ENCODE results near the gene IGFL4.

Gene IGFL4

DNA sequence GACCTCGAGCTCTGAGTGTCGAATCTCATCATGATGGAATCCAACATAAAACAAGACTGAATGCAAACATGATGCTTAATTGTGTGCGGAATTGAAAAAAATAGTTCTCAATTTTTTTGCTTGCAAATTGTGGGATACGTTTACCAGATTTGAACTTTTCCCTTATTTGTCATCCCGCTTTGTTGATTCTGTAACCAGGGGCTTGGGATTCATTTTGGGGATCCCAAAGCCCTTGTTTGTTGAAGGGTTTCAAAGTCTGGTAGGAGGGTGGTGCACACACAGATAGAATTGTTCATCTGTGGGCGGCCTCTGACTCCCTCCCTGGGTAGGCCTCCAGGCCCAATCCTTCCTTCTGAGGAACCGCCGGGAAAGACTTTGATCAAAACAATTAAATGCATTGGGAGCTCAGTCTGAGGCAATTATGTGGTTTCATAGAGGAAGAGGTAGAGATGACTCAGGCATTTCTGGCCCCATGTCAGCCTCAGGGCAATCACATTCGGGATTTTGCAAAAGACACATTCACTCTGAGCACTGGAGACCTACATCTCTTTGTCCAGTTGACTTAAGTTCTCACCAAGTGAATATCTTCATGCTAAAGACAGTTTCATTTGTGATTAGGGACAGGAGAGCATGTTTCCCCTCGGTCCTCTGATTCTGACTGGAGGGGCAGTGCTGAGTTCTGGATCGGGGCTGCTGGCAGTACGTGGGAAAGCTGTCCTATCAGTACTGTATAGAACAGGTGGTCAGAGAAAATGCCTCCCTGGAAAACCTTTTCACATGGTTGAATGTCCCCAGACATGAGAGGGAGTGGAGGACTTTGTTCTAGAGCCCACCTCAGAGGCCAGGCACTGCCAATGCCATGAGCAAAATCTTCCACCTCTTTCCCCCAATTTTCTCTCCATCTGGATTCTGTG, 27.8 kb upstream of the IGFL4 start:
- Histone ChIP-seq H3K27ac (peak overlapping the region in 1 of 11 experiments; percentile 41; a peak in 1 of 22 replicates), H3K9me3 (replicated peaks in 1 of 11) (no peaks in the 10 kb centered on the region), H3K4me1 (peaks cover 0 to 27% (median 16%) of the 10 kb centered on the region in 10 experiments; a peak in 18 of 20 replicates), H3K4me3 (no peak overlapping the region), H3K4me2 (peak overlapping the region; percentile 39 to 72 (median 54); a peak in 21 of 22 replicates), H3K36me3 (no peaks in the 10 kb centered on the region), H3K27me3 (peaks cover 0 to 92% (median 0%) of the 10 kb centered on the region in 11 experiments; a peak in 10 of 22 replicates), H3K9ac (no peak overlapping the region), H4K20me1 (peaks cover 0 to 12% (median 0%) of the 10 kb centered on the region in 11 experiments; a peak in 2 of 22 replicates)
- TF ChIP-seq Cebpa-rat (IDR thresholded peaks at IDR 0.05): peak in 6 of 11 experiments; percentile 14 to 67 (median 44); a peak in 5 of 22 replicates

DNA sequence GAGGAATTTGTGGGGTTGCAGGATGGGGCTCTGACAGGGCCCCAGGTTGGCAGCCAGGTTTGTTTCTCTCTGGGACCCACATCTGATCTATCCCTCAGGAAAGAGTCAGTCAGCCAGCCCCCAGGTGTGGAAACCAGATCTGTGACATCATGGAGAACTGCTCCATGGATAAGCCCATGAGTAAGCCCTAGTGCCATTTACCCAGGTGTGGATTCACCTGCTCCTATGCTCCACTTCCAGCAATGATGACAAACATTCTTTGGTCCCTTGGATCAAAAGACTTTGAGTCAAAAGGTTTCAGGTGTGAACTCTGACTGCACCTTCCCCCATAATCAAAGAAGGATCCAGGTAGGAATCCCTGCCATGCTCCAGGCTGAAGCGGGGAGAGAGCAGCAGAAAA, 26.9 kb upstream of the IGFL4 start:
- Histone ChIP-seq H3K4me2 (peak overlapping the region in 7 of 11 experiments; percentile 39 to 72 (median 61); a peak in 8 of 22 replicates), H4K20me1 (peaks cover 0 to 12% (median 0%) of the 10 kb centered on the region in 11 experiments; a peak in 2 of 22 replicates), H3K4me3 (no peak overlapping the region), H3K9me3 (replicated peaks in 1 of 11) (peaks cover 0 to 2% (median under 1%) of the 10 kb centered on the region in 11 experiments; a peak in 6 of 22 replicates), H3K36me3 (no peaks in the 10 kb centered on the region), H3K9ac (no peak overlapping the region), H3K27ac (no peak overlapping the region), H3K4me1 (peaks cover 0 to 18% (median 14%) of the 10 kb centered on the region in 10 experiments; a peak in 18 of 20 replicates), H3K27me3 (peaks cover 0 to 83% (median 0%) of the 10 kb centered on the region in 11 experiments; a peak in 10 of 22 replicates)
- TF ChIP-seq Cebpa-rat (IDR thresholded peaks at IDR 0.05): no peak

DNA sequence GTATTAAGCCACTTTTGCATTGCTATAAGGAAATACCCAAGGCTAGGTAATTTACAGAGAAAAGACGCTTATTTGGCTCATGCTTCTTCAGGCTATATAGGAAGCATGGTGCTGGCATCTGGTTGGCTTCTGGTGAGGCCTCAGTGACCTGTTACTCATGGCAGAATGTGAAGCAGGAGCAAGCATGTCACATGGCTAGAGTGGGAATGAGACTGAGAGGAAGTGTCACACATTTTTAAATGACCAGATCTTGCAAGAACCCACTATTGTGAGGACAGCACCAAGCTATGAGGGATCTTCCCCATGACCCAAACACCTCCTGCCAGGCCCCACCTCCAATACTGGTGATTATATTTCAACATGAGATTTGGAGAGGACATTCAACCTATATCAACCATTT, 25.7 kb upstream of the IGFL4 start:
- TF ChIP-seq Cebpa-rat (IDR thresholded peaks at IDR 0.05): no peak
- Histone ChIP-seq H3K27ac (no peak overlapping the region), H3K4me1 (peaks cover 0 to 16% (median 14%) of the 10 kb centered on the region in 10 experiments; a peak in 18 of 20 replicates), H4K20me1 (peaks cover 0 to 12% (median 0%) of the 10 kb centered on the region in 11 experiments; a peak in 2 of 22 replicates), H3K4me2 (no peak overlapping the region), H3K9me3 (replicated peaks in 1 of 11) (peaks cover 10 to 14% (median 12%) of the 10 kb centered on the region in 11 experiments), H3K36me3 (0 out of 22 replicates have a peak, but pooled peaks cover 0 to 2% (median 0%) of the 10 kb centered on the region in 11 experiments), H3K9ac (no peak overlapping the region), H3K4me3 (no peak overlapping the region), H3K27me3 (peaks cover 0 to 76% (median 0%) of the 10 kb centered on the region in 11 experiments; a peak in 10 of 22 replicates)

DNA sequence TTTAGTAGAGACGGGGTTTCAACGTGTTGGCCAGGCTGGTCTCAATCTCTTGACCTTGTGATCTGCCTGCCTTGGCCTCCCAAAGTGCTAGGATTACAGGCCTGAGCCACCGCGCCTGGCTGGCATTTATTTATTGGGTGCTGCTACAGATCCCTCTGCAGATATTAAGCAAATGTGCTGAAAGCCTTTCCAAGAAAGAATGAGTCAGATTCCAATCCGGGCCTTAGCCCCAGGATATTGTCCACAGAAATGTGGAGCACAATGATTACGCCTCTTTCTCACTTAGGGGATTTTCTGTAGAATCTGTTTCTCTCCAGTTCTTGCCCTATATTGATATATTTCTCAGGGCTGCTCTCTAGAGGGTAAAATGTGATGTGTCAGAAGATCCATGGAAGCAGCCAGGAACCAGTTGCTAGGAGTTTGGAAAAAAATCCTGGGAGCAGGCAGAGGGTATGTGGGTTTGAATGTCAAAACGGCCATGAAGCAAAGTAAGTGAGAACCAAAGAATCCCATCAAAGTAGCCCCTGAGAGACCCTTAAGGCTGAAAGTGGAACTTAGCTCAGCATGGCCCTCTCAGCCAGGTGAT, 24.8 kb upstream of the IGFL4 start:
- H3K4me2 ChIP-seq: no peak overlapping the region
- no peak overlapping the region for H3K4me3 ChIP-seq
- H3K9ac ChIP-seq: no peak overlapping the region
- H4K20me1 ChIP-seq: peaks cover 0 to 12% (median 0%) of the 10 kb centered on the region in 11 experiments; a peak in 2 of 22 replicates
- H3K27ac ChIP-seq: no peak overlapping the region
- H3K9me3 ChIP-seq (replicated peaks in 1 of 11): peaks cover 18 to 23% (median 21%) of the 10 kb centered on the region in 11 experiments
- 0 out of 22 replicates have a peak, but pooled peaks cover 0 to 4% (median 0%) of the 10 kb centered on the region in 11 experiments for H3K36me3 ChIP-seq
- no peak for TF ChIP-seq Cebpa-rat (IDR thresholded peaks at IDR 0.05)
- H3K27me3 ChIP-seq: peaks cover 0 to 67% (median 0%) of the 10 kb centered on the region in 11 experiments; a peak in 10 of 22 replicates
- peaks cover 0 to 16% (median 14%) of the 10 kb centered on the region in 10 experiments; a peak in 18 of 20 replicates for H3K4me1 ChIP-seq

DNA sequence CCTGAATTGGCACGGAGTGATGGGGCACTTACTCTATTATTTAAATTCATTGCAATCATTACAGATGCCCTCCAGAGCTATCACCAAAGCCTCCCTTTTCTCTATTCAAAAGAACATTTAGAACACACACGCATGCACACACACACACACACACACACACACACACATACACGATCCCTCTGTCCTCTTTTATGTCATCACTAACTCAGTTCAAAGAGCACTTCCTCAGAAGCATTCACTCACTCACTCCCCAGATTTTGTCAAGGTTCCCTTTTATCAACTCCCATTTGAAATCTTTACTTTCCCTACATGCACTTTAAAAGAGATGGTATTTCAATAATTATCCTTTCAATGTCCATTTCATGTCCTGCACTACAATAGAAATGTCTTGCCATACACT, 22.4 kb upstream of the IGFL4 start:
- no peak overlapping the region for H3K27ac ChIP-seq
- 0 out of 22 replicates have a peak, but pooled peaks cover 0 to 4% (median 0%) of the 10 kb centered on the region in 11 experiments for H3K36me3 ChIP-seq
- H3K27me3 ChIP-seq: peaks cover 0 to 47% (median 0%) of the 10 kb centered on the region in 11 experiments; a peak in 9 of 22 replicates
- H3K9ac ChIP-seq: no peak overlapping the region
- H3K4me3 ChIP-seq: no peak overlapping the region
- peaks cover 42 to 47% (median 45%) of the 10 kb centered on the region in 11 experiments for H3K9me3 ChIP-seq (replicated peaks in 1 of 11)
- no peak for TF ChIP-seq Cebpa-rat (IDR thresholded peaks at IDR 0.05)
- no peak overlapping the region for H3K4me2 ChIP-seq
- peaks cover 0 to 6% (median 5%) of the 10 kb centered on the region in 10 experiments; a peak in 18 of 20 replicates for H3K4me1 ChIP-seq
- peaks cover 0 to 2% (median 0%) of the 10 kb centered on the region in 11 experiments; a peak in 1 of 22 replicates for H4K20me1 ChIP-seq

DNA sequence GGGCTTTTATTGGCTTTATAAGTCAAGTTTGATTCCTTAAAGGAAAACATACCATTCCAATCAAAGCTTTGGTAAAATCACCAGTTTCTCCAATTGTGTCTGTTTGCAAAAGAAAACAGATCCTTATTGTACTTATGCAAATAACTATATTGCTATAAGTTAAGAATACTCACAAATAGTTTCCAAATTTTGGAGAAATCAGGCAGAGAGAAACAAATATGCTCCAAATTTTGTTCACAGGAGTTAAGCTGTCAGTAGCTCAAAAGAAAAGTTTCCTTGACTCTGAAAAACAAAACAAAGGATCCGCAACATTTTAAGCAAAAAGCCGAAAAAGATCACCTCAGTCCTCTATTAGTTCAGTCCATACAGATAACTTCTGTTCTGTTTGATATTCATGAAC, 19.2 kb upstream of the IGFL4 start:
- no peaks in the 10 kb centered on the region for H3K4me1 ChIP-seq
- H3K4me2 ChIP-seq: no peak overlapping the region
- 0 out of 22 replicates have a peak, but pooled peaks cover 0 to 4% (median 0%) of the 10 kb centered on the region in 11 experiments for H3K36me3 ChIP-seq
- H3K4me3 ChIP-seq: no peak overlapping the region; a peak in 1 of 20 replicates
- peaks cover 0 to 16% (median 0%) of the 10 kb centered on the region in 11 experiments; a peak in 4 of 22 replicates for H3K27me3 ChIP-seq
- H3K9me3 ChIP-seq (replicated peaks in 1 of 11): peaks cover 42 to 57% (median 48%) of the 10 kb centered on the region in 11 experiments
- H3K27ac ChIP-seq: no peak overlapping the region
- no peak for TF ChIP-seq Cebpa-rat (IDR thresholded peaks at IDR 0.05)
- no peak overlapping the region for H3K9ac ChIP-seq
- H4K20me1 ChIP-seq: no peaks in the 10 kb centered on the region

DNA sequence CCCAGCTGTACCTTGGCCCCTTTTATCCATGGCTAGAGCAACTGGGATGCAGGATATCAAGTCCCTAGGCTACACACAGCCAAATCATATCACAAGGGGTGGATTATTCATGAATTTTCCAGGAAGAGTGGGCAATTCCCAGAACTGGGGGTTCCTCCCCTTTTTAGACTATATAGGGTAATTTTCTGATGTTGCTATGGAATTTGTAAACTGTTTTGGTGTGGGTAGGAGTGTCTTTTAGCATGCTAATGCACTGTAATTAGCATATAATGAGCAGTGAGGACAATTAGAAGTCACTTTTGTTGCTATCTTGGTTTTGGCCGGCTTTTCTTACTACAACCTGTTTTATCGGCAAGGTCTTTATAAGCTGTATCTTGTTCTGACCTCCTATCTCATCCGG, 18.0 kb upstream of the IGFL4 start:
- Histone ChIP-seq H3K9me3 (replicated peaks in 1 of 11) (peaks cover 42 to 57% (median 48%) of the 10 kb centered on the region in 11 experiments), H3K27ac (no peak overlapping the region), H3K4me1 (no peaks in the 10 kb centered on the region), H3K36me3 (0 out of 22 replicates have a peak, but pooled peaks cover 0 to 4% (median 0%) of the 10 kb centered on the region in 11 experiments), H3K4me2 (no peak overlapping the region), H3K9ac (no peak overlapping the region), H3K27me3 (peaks cover 0 to 9% (median 0%) of the 10 kb centered on the region in 11 experiments; a peak in 1 of 22 replicates), H4K20me1 (no peaks in the 10 kb centered on the region), H3K4me3 (no peak overlapping the region)
- TF ChIP-seq Cebpa-rat (IDR thresholded peaks at IDR 0.05): no peak

DNA sequence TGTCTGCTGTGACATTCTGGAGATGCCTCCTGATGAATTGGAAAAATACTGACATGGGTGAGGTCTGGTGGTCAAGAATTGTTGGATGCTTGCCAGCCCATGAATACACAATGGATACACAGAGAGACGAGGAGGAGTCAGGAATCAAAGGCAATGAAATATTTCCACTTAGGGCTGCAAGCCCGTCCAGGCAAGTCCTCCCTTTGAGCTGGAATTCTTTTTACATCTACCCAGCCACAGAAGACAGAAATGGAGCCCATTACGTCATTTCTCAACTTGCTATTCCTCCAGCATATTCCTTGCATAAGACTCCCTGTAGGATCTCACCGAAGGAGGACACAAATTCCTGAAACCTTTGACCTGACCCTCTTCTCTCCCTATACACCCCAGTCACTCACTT, 15.7 kb upstream of the IGFL4 start:
- Histone ChIP-seq H3K27ac (no peak overlapping the region), H3K36me3 (0 out of 22 replicates have a peak, but pooled peaks cover 0 to 3% (median 0%) of the 10 kb centered on the region in 11 experiments), H3K4me1 (no peaks in the 10 kb centered on the region), H3K27me3 (no peaks in the 10 kb centered on the region), H3K9ac (no peak overlapping the region), H3K9me3 (replicated peaks in 1 of 11) (peaks cover 32 to 44% (median 36%) of the 10 kb centered on the region in 11 experiments), H4K20me1 (no peaks in the 10 kb centered on the region), H3K4me2 (no peak overlapping the region), H3K4me3 (no peak overlapping the region)
- TF ChIP-seq Cebpa-rat (IDR thresholded peaks at IDR 0.05): no peak

Data from BLaER1 treated with 17β-estradiol and CSF1 and Interleukin-3, amounts not matched to agents 10 nM and 100 nM (cell line).